Measurements from ENCODE around the gene P4HA1. TPM values are rescaled to one million over a fixed set of nuclear protein-coding genes. Genes with fewer than 3 reads are reported as not detected.
"Not testable (repeated sequence)": the region's sequence is repeated elsewhere in the genome, so short reads cannot be mapped to it uniquely, and the experiment has no call there.

P4HA1 gene
- 51.8 TPM for total RNA-seq

DNA sequence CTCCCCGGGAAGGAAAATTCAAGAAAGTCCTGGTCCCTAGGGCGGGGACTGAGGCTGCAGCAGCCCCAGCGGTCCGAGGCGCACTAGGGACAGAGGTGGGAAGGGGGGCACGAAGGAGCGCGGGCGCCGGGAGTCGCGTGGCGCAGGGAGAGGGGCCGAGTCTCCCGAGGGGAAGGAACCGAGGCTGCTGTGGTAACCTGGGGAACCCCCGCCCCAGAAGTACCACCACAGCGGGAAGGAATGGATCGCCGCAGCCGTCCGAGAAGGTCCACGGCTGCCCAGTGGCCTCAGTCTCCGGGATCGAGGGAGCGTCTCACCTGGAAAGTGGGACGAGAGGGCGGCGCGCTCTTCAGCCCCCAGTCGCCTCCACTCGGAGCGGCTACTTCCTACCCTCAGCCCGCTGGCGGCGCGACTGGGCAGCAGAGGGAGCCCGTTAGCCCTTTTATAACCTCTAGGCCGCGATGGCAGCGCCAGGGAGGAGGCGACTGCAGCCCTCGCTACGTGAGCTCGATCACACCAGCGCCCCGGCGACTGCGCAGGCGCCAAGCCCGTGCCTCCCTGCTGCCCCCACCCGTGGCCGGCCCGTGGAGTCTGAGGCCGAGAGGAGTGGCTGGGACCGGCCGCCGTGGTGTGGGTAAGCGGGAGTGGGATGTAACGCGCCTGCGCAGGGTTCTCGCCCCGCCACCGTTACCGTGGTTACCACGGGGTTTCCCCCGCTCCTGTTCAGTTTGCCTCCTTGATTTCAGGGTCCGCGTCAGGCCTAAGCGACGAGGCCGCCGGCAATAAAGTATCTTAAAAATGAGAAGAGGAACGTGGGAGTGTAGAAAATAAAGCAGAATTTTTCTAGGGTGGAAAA lies at the start of gene P4HA1:
TSS of gene P4HA1 (minus strand) at position 418 of the 856 bp plus-strand sequence. CDS start 21,983 bp downstream, outside the sequence.
- DNase-seq (ENCODE audit: low spot score) (peak; percentile 99), ATAC-seq (peak; percentile 98)
- intact Hi-C loops (cut with DNase I) = no loop called here

DNA sequence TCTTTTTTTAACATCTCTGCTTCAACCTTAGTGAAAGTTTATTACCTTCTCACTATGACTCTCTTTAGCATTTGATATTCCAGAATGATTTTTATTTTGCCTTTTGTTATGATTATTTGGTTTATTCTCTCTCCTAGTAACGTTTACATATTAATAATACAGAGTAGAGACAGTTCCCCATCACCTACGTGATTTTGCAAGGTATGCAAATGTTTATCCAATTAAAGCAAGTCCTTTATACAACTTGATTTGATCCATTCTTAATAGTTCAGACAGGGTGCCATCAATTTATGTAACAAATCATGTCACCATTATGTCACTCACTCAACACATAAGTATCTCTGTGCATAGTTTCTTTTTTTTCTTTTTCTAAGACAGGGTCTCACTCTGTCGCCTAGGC lies 44.9 kb upstream of the P4HA1 start:
- intact Hi-C loops (cut with DNase I) = loop anchor here (5.0 kb wide), 1 partner anchor 1876 kb away; no protein-coding TSS in a partner anchor
- ATAC-seq = no peak
- no peak for DNase-seq (ENCODE audit: low spot score)

DNA sequence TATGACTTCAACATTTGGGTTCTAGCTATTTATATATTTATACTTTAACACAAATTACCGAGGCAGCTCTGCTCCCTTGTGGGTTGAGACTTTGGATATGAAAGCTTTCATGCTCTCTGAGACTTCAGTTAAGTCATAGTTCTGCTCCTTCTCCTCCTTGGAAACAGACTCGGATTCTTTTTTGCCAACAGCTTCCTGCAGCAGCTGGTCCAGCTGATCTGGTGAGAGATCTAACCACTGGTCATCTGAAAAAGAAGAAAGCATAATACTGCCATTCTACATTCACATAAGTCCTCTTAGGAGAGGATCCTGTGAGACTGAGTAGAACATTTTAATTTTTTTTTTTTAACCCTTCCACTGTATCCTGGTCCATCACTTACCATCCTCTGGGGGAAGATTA lies 42.6 kb upstream of the P4HA1 start:
- DNase-seq (ENCODE audit: low spot score) (no peak), ATAC-seq (no peak)
- intact Hi-C loops (cut with DNase I) = no loop called here

DNA sequence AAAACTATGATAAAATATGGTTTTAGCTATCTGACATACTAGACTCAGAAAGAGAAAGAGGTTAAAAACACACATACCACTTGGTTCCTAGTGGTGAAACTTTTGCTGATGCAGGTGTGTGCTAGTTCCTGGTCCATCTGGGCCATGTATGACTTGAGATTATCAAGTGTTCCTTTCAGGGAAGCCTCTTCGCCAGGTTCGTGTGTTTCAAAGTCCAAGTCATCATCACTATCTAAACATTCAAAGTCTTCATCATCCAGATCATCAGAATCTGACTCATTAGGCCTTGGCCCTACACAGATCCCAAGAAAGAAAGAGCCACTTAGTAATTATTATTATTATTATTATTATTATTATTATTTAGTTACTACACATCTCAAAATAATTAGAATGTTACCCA lies 40.0 kb upstream of the P4HA1 start:
- intact Hi-C loops (cut with DNase I) = no loop called here
- ATAC-seq = no peak
- no peak for DNase-seq (ENCODE audit: low spot score)

DNA sequence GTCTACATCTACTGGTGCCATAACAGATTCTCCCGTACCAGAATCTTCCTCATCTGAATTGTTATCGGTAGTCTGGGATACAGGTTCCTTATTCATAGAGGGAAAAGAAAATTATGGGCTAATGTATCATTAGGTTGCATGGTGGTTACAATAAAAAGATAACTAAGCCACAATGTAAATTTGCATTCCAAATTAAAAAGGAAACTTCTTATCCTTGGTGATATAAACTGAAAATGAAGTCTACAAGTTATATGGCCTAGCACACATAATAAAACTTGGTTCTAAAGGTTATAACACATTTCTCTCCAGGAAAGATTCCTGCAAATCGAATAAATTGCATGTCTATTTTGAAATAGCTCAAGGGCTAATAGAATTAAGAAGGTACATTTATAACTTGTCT lies 38.1 kb upstream of the P4HA1 start:
- ATAC-seq (no peak), DNase-seq (ENCODE audit: low spot score) (no peak)
- intact Hi-C loops (cut with DNase I) = no loop called here

DNA sequence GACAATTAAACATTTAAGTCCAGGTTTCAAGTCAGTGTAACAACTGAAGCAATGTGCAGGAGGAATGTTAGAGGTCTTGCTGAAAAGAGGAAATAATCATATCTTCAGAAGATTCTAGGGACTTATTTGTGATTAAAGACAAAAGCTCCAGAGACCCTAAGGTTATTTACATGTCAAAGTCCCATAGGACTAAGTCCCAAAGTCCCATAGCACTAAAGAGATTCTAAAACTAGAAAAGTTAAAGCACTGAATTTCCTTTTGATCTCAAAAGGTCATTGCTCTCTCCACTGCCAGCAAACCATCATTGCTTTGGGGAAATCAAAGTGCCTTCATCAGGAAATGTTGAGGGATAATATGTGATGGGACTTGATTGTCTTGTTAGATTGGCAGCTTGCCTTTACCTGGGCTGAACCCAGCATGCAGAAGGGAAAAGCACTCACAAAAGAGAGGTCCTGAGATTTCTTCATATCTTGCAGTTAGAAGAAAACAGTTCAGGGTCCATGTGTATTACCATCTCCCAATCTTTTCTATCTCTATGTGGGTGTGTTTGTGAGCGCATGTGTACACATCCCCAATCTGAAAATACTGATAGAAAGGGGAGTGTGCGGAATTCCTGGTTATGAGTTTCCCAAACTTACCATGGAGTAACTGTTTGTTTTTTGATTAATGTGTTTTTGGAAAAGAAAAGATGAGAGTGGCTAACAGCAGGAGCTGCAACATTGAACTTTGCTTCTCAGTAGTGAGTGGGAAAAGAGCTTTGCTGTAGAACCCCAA lies 35.4 kb upstream of the P4HA1 start:
- no peak for ATAC-seq
- intact Hi-C loops (cut with DNase I) = no loop called here
- no peak for DNase-seq (ENCODE audit: low spot score)

DNA sequence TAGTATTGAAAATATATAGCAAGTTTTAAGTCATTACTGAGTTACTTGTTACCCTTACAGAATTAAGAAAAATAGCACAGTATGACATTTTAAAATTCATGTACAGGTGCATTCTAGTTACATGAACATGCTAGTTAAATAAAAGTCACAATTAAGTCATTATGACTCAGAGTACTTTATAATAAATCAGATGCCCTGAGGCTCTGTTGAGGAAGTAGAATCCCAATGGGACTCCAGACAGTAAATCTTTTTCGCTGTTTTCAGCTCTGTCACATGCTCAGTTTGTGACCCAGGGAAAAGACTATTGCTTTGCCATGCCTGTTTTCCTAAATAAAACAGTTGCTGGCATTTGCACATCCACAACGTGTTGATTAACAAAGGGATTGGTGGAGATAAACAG lies 34.6 kb upstream of the P4HA1 start:
- intact Hi-C loops (cut with DNase I) = no loop called here
- DNase-seq (ENCODE audit: low spot score) (no peak), ATAC-seq (no peak)

DNA sequence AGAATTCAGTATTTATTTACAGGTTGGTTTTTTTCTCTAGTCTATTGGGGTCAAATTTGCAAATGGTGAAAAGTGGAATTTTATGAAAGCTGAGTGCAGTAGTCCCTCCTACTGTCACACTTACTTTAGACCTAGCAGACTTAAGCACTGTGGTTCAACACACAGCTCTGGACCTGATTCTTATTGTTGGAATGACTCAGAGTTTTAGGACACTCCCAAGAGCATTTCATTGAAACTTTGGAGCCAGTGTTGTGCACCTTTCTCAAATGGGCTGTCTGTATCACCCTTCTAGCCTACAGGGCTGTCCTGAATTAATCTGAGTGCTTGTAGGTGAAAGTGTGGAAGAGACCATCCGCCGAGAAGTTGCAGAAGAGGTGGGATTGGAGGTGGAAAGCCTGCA lies 29.7 kb upstream of the P4HA1 start:
- intact Hi-C loops (cut with DNase I) = no loop called here
- ATAC-seq (no peak), DNase-seq (ENCODE audit: low spot score) (no peak)

- DNase-seq (ENCODE audit: low spot score) (no peak), ATAC-seq (no peak)
- intact Hi-C loops (cut with DNase I) = no loop called here
Measured at GRCh38 chr10:73119952-73120351, 23.3 kb upstream of the P4HA1 start.

GRCh38 chr10:73119457-73119856 lies 22.8 kb upstream of the P4HA1 start:
- intact Hi-C loops (cut with DNase I) = no loop called here
- ATAC-seq (no peak), DNase-seq (ENCODE audit: low spot score) (no peak)

GRCh38 chr10:73117976-73118743 lies 21.5 kb upstream of the P4HA1 start:
- ATAC-seq (no peak), DNase-seq (ENCODE audit: low spot score) (no peak)
- intact Hi-C loops (cut with DNase I) = no loop called here

DNA sequence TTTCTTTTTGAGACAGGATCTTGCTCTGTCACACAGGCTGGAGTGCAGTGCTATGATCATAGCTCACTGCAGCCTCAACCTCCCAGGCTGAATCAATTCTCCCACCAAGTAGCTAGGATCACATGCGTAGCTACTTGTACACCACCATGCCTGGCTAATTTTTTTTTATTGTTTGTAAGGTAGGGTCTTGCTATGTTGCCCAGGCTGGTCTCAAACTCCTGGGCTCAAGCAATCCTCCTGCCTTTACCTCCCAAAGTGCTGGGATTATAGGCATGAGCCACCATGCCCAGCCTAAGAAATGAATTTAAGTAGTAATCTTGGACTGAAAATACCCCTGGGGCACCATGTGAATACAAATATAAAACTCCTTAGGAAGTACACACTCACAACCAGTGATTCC lies 19.4 kb upstream of the P4HA1 start:
- DNase-seq (ENCODE audit: low spot score) = no peak
- ATAC-seq = no peak
- intact Hi-C loops (cut with DNase I) = no loop called here

DNA sequence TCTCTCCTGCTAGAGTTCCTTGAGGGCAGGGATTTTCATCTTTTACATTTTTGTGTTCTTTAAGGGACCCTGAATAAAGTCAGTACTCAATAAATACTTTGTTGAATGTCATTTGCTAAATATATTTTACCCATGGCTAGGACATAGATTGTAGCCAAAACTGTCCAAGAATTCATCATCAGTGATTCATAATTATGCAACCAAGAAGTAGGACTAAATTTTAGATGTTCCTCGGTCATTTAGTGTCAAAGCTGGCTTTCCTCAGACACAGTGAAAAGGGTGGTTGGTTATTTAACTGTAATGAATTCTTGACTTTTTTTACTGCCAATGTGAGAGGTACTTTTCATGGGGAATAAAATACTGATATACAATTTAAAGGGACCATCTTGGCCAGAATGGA lies 16.9 kb upstream of the P4HA1 start:
- DNase-seq (ENCODE audit: low spot score) (no peak), ATAC-seq (no peak)
- intact Hi-C loops (cut with DNase I) = no loop called here

DNA sequence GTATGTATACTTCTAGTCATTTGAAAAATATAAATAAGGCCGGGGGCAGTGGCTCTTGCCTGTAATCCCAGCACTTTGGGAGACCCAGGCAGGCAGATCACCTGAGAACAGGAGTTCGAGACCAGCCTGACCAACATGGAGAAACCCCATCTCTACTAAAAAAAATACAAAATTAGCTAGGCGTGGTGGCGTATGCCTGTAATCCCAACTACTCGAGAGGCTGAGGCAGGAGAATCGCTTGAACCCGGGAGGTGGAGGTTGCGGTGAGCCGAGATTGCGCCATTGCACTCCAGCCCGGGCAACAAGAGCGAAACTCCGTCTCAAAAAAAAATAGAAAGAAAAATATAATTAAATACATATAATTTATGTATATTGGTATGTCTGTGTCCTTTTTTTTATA lies 15.4 kb upstream of the P4HA1 start:
- DNase-seq (ENCODE audit: low spot score); ATAC-seq; intact Hi-C loops (cut with DNase I): not testable (repeated sequence)

DNA sequence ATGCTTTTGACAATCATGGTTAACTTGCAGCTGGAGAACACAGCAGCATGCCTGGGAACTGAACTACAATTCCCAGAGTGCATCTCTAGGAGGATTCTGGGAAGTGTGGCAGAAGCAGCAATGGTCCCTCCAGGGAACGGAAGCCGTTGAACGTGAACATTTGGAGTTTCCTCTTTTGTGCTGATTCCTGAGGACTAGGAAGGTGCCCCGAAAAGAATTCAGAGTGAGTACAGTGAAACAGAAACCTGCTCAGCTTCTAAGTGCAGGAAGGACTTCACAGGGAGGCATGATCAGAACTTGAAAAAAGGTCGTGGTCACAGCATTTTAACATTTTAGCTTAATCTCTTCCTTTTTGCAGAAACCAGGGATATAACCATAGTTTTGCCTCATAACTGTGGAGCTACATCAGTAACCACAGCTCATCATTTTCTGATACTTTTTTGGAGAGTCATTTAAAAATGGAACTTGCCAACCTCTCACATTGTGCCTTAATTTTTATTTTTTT lies 13.7 kb upstream of the P4HA1 start, which contains the start of gene NUDT13:
TSS of gene NUDT13 (plus strand) at position 111 of the 505 bp plus-strand sequence. CDS start 3,911 bp downstream, outside the sequence.
- intact Hi-C loops (cut with DNase I) = no loop called here
- DNase-seq (ENCODE audit: low spot score) = peak; percentile 76
- peak; percentile 99 for ATAC-seq

DNA sequence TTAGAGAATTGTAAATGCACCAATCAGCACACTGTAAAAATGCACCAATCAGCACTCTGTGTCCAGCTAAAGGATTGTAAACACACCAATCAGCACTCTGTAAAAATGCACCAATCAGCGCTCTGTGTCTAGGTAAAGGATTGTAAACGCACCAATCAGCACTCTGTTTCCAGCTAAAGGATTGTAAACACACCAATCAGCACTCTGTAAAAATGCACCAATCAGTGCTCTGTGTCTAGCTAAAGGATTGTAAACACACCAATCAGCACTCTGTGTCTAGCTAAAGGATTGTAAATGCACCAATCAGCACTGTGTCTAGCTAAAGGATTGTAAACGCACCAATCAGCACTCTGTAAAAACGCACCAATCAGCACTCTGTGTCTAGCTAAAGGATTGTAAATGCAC lies 12.6 kb upstream of the P4HA1 start:
- DNase-seq (ENCODE audit: low spot score); intact Hi-C loops (cut with DNase I); ATAC-seq: not testable (repeated sequence)

GRCh38 chr10:73106301-73106700 lies 9.6 kb upstream of the P4HA1 start:
- intact Hi-C loops (cut with DNase I) = no loop called here
- no peak for DNase-seq (ENCODE audit: low spot score)
- no peak for ATAC-seq

- ATAC-seq = no peak
- no peak for DNase-seq (ENCODE audit: low spot score)
- intact Hi-C loops (cut with DNase I) = no loop called here
Measured at GRCh38 chr10:73099141-73099540, 2.5 kb upstream of the P4HA1 start.

DNA sequence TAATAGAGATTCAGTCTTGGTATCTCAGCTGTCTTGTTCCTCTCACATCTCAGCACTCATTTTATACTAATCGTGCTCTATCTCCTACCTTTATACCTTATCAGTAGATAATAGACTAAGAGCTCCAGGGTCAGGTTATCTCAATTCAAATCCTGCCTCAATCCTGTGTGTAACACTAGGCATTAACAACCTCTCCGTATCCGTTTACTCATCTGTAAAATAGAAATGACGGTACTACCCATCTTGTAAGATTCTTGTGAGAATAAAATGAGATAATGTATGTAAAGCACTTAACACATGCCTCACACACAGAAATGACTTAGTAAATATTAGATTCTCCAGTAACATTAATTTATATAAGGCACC lies 622 bp upstream of the P4HA1 start:
- intact Hi-C loops (cut with DNase I) = no loop called here
- ATAC-seq = no peak
- no peak for DNase-seq (ENCODE audit: low spot score)
